HepG2 (cell line): ENCODE measurements around the gene VIPR1.

Experiments
- BRD4 ChIP-seq: sonication (generic); formaldehyde crosslinking; IDR thresholded peaks from 2 replicates; pipeline ENCODE4 v1.4.0; 2020; ENCODE audit warnings: missing genetic modification reagents
- EP300 ChIP-seq, 3 experiments: sonication (generic) in 1 of 3; formaldehyde crosslinking in 1 of 3; IDR thresholded peaks; 2 replicates each; pipeline versions ENCODE4 v1.5.1 to v1.6.1; 2011 to 2020; ENCODE audit warnings: low read depth in 2 of 3, low read length in 2 of 3, borderline replicate concordance in 1 of 3, improper control_type of control experiment in 1 of 3, mild to moderate bottlenecking in 1 of 3, missing genetic modification reagents in 1 of 3, moderate library complexity in 1 of 3
- FOXK2 ChIP-seq: fragments of 450-650 bp; IDR thresholded peaks from 2 replicates; pipeline ENCODE4 v1.6.1; 2016
- MEF2D ChIP-seq: sonication (generic); formaldehyde crosslinking; IDR thresholded peaks from 2 replicates; pipeline ENCODE4 v1.5.1; 2020; ENCODE audit warnings: mild to moderate bottlenecking, missing genetic modification reagents
- NRL ChIP-seq: sonication (generic); formaldehyde crosslinking; IDR thresholded peaks from 2 replicates; pipeline ENCODE4 v1.5.0; 2020; ENCODE audit warnings: missing genetic modification reagents, mild to moderate bottlenecking, moderate library complexity, borderline replicate concordance
- PAX8 ChIP-seq: sonication (generic); formaldehyde crosslinking; IDR thresholded peaks from 2 replicates; pipeline ENCODE4 v1.8.0; 2022; ENCODE audit warnings: mild to moderate bottlenecking, missing genetic modification reagents, borderline replicate concordance
- RNF2 ChIP-seq: fragments of 450-650 bp; conservative IDR thresholded peaks from 2 replicates; pipeline ENCODE4 v1.6.1; 2016; ENCODE audit warnings: low read depth
- SCMH1 ChIP-seq: sonication (generic); formaldehyde crosslinking; IDR thresholded peaks from 2 replicates; pipeline ENCODE4 v1.9.0; 2021; ENCODE audit warnings: missing genetic modification reagents, mild to moderate bottlenecking, borderline replicate concordance
- SMAD3 ChIP-seq: sonication (generic); formaldehyde crosslinking; IDR thresholded peaks from 2 replicates; pipeline ENCODE4 v1.4.0; 2020; ENCODE audit warnings: missing genetic modification reagents
- ZNF354B ChIP-seq: sonication (generic); formaldehyde crosslinking; IDR thresholded peaks from 2 replicates; pipeline ENCODE4 v1.8.0; 2022; ENCODE audit warnings: mild to moderate bottlenecking, missing genetic modification reagents
- TF ChIP-seq, protein P1 (sequence below): sonication (generic); formaldehyde crosslinking; IDR thresholded peaks from 2 replicates; pipeline ENCODE4 v1.5.0; 2020; ENCODE audit warnings: mild to moderate bottlenecking, missing genetic modification reagents, moderate library complexity
- TF ChIP-seq, protein P2 (sequence below), 2 experiments: IDR thresholded peaks; 2 replicates each; pipeline ENCODE4 v1.6.1; 2011 to 2012; ENCODE audit warnings: low read length in 2 of 2, borderline replicate concordance in 1 of 2, low read depth in 1 of 2, mild to moderate bottlenecking in 1 of 2, moderate library complexity in 1 of 2
- TF ChIP-seq, protein P3 (sequence below): sonication (generic); formaldehyde crosslinking; IDR thresholded peaks from 2 replicates; pipeline ENCODE4 v1.4.0; 2020; ENCODE audit warnings: mild to moderate bottlenecking, missing genetic modification reagents
- TF ChIP-seq, protein P4 (sequence below), 2 experiments: fragments of 450-650 bp in 1 of 2; sonication (generic) in 1 of 2; formaldehyde crosslinking in 1 of 2; IDR thresholded peaks; 2 replicates each; pipeline versions ENCODE4 v1.6.1 to v1.8.0; 2016 to 2022; ENCODE audit warnings: antibody characterized with exemption in 1 of 2, mild to moderate bottlenecking in 1 of 2, missing genetic modification reagents in 1 of 2

DNA sequence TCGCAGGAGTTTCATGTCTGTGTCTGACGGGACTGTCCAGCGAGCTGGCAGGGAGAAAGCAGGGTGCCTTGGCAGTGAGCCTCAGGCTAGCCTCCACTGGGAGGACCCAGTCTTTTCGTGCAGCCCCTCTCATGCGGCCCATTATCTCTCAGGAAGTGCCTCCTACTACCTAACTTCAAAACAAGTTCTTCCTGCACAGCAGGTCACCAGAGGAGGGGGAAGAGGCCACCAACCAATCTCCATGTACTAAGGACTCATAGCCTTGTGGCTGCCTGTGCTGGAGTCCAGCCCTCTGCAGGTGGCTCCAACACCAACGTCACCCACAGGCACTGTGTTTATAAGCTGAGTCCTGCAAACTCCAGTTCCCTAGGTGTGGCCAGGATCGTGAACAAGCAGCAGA is 4.8 kb downstream of the VIPR1 start:
- no peak for TF ChIP-seq BRD4
- TF ChIP-seq PAX8 (CRISPR knock-in tag), result no peak
- no peak for TF ChIP-seq SMAD3 (CRISPR knock-in tag)
- no peak for TF ChIP-seq ZNF354B (CRISPR knock-in tag)
- TF ChIP-seq, protein P1, sequence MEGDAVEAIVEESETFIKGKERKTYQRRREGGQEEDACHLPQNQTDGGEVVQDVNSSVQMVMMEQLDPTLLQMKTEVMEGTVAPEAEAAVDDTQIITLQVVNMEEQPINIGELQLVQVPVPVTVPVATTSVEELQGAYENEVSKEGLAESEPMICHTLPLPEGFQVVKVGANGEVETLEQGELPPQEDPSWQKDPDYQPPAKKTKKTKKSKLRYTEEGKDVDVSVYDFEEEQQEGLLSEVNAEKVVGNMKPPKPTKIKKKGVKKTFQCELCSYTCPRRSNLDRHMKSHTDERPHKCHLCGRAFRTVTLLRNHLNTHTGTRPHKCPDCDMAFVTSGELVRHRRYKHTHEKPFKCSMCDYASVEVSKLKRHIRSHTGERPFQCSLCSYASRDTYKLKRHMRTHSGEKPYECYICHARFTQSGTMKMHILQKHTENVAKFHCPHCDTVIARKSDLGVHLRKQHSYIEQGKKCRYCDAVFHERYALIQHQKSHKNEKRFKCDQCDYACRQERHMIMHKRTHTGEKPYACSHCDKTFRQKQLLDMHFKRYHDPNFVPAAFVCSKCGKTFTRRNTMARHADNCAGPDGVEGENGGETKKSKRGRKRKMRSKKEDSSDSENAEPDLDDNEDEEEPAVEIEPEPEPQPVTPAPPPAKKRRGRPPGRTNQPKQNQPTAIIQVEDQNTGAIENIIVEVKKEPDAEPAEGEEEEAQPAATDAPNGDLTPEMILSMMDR, result no peak
- TF ChIP-seq, protein P2, sequence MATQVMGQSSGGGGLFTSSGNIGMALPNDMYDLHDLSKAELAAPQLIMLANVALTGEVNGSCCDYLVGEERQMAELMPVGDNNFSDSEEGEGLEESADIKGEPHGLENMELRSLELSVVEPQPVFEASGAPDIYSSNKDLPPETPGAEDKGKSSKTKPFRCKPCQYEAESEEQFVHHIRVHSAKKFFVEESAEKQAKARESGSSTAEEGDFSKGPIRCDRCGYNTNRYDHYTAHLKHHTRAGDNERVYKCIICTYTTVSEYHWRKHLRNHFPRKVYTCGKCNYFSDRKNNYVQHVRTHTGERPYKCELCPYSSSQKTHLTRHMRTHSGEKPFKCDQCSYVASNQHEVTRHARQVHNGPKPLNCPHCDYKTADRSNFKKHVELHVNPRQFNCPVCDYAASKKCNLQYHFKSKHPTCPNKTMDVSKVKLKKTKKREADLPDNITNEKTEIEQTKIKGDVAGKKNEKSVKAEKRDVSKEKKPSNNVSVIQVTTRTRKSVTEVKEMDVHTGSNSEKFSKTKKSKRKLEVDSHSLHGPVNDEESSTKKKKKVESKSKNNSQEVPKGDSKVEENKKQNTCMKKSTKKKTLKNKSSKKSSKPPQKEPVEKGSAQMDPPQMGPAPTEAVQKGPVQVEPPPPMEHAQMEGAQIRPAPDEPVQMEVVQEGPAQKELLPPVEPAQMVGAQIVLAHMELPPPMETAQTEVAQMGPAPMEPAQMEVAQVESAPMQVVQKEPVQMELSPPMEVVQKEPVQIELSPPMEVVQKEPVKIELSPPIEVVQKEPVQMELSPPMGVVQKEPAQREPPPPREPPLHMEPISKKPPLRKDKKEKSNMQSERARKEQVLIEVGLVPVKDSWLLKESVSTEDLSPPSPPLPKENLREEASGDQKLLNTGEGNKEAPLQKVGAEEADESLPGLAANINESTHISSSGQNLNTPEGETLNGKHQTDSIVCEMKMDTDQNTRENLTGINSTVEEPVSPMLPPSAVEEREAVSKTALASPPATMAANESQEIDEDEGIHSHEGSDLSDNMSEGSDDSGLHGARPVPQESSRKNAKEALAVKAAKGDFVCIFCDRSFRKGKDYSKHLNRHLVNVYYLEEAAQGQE (IDR thresholded peaks at IDR 0.05; ENCODE audit: borderline replicate concordance in 1 of 2, low read depth in 1 of 2, low read length in 2 of 2), result no peak
- no peak for TF ChIP-seq RNF2
- no peak for TF ChIP-seq FOXK2
- TF ChIP-seq MEF2D (CRISPR knock-in tag), result no peak
- TF ChIP-seq, protein P3, sequence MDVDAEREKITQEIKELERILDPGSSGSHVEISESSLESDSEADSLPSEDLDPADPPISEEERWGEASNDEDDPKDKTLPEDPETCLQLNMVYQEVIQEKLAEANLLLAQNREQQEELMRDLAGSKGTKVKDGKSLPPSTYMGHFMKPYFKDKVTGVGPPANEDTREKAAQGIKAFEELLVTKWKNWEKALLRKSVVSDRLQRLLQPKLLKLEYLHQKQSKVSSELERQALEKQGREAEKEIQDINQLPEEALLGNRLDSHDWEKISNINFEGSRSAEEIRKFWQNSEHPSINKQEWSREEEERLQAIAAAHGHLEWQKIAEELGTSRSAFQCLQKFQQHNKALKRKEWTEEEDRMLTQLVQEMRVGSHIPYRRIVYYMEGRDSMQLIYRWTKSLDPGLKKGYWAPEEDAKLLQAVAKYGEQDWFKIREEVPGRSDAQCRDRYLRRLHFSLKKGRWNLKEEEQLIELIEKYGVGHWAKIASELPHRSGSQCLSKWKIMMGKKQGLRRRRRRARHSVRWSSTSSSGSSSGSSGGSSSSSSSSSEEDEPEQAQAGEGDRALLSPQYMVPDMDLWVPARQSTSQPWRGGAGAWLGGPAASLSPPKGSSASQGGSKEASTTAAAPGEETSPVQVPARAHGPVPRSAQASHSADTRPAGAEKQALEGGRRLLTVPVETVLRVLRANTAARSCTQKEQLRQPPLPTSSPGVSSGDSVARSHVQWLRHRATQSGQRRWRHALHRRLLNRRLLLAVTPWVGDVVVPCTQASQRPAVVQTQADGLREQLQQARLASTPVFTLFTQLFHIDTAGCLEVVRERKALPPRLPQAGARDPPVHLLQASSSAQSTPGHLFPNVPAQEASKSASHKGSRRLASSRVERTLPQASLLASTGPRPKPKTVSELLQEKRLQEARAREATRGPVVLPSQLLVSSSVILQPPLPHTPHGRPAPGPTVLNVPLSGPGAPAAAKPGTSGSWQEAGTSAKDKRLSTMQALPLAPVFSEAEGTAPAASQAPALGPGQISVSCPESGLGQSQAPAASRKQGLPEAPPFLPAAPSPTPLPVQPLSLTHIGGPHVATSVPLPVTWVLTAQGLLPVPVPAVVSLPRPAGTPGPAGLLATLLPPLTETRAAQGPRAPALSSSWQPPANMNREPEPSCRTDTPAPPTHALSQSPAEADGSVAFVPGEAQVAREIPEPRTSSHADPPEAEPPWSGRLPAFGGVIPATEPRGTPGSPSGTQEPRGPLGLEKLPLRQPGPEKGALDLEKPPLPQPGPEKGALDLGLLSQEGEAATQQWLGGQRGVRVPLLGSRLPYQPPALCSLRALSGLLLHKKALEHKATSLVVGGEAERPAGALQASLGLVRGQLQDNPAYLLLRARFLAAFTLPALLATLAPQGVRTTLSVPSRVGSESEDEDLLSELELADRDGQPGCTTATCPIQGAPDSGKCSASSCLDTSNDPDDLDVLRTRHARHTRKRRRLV (CRISPR knock-in tag), result no peak
- TF ChIP-seq, protein P4, sequence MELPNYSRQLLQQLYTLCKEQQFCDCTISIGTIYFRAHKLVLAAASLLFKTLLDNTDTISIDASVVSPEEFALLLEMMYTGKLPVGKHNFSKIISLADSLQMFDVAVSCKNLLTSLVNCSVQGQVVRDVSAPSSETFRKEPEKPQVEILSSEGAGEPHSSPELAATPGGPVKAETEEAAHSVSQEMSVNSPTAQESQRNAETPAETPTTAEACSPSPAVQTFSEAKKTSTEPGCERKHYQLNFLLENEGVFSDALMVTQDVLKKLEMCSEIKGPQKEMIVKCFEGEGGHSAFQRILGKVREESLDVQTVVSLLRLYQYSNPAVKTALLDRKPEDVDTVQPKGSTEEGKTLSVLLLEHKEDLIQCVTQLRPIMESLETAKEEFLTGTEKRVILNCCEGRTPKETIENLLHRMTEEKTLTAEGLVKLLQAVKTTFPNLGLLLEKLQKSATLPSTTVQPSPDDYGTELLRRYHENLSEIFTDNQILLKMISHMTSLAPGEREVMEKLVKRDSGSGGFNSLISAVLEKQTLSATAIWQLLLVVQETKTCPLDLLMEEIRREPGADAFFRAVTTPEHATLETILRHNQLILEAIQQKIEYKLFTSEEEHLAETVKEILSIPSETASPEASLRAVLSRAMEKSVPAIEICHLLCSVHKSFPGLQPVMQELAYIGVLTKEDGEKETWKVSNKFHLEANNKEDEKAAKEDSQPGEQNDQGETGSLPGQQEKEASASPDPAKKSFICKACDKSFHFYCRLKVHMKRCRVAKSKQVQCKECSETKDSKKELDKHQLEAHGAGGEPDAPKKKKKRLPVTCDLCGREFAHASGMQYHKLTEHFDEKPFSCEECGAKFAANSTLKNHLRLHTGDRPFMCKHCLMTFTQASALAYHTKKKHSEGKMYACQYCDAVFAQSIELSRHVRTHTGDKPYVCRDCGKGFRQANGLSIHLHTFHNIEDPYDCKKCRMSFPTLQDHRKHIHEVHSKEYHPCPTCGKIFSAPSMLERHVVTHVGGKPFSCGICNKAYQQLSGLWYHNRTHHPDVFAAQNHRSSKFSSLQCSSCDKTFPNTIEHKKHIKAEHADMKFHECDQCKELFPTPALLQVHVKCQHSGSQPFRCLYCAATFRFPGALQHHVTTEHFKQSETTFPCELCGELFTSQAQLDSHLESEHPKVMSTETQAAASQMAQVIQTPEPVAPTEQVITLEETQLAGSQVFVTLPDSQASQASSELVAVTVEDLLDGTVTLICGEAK (IDR thresholded peaks at IDR 0.05), result no peak
- TF ChIP-seq, protein P4 (CRISPR knock-in tag; IDR thresholded peaks at IDR 0.05), result no peak
- TF ChIP-seq SCMH1, result no peak
- TF ChIP-seq NRL (CRISPR knock-in tag), result no peak
- no peak for TF ChIP-seq EP300 (IDR thresholded peaks at IDR 0.05; ENCODE audit: low read depth in 2 of 2, low read length in 2 of 2)
- no peak for TF ChIP-seq EP300 (CRISPR knock-in tag; IDR thresholded peaks at IDR 0.05; ENCODE audit: borderline replicate concordance)
